Measurements from ENCODE around the gene SMPDL3A. TPM values are rescaled to one million over a fixed set of nuclear protein-coding genes. Genes with fewer than 3 reads are reported as not detected.

SMPDL3A gene
- total and polyA plus RNA-seq, 2 of the 8 experiments (the other 6 are each of a cell fraction or from before 2014, with no cell fraction given) = 3.5 to 3.9 TPM

- TF ChIP-seq RNF2 (IDR thresholded peaks at IDR 0.05; ENCODE audit: borderline replicate concordance, low read depth, low read length, missing control alignments, poor library complexity, severe bottlenecking) (no peak), SIN3A (conservative IDR thresholded peaks at IDR 0.05 in 1 of 2, IDR thresholded peaks at IDR 0.05 in 1 of 2; ENCODE audit: low read depth in 1 of 2, low read length in 2 of 2) (no peak), NRF1 (IDR thresholded peaks at IDR 0.05; ENCODE audit: low read depth, low read length) (no peak), JUND (IDR thresholded peaks at IDR 0.05; ENCODE audit: low read length) (no peak), HDAC6 (IDR thresholded peaks at IDR 0.05; ENCODE audit: low read depth, low read length) (no peak)
Observed at GRCh38 chr6:122783401-122783800, 5.7 kb upstream of the SMPDL3A start (continued).

Data from H1 (cell line).